NCI-H1417 treated with DMSO at 0.1 percent for 48 hours (cell line): Measurements from ENCODE around the gene HTT.
A peak's percentile ranks its signal among the peaks of the same experiment; 100 is the strongest.

Experiments
- DNase-seq: peaks from one replicate; lab custom pipeline; 2025; lab: John Stamatoyannopoulos, UW

HTT gene

DNA sequence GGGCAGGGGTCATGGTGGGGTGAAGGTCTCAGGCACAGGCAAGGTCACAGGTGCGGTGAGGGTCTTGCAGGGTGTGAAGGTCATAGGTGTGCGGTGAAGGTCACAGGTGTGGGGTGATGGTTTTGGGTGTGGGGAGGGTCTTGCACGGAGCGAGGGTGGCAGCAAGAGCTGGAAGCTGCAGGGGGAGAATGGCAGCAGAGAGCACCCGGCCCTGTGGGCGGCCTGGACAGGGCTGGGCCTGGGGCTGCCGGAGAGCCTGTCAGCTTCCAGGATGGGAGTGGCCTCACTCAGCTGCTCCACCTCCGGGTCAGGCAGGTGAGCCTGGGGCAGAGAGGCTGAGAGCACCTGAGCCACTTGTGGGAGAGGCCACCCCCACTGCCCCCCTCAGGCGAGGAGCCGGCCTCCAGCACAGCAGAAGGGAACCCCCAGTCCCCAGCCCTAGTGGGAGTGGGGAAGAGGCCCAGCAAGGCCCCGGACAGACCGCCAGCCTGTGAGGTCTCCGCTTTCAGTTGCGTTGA is 176.0 kb downstream of the HTT start:
- DNase-seq = no peak

GRCh38 chr4:3250956-3251690 is 176.6 kb downstream of the HTT start:
- DNase-seq = no peak

DNA sequence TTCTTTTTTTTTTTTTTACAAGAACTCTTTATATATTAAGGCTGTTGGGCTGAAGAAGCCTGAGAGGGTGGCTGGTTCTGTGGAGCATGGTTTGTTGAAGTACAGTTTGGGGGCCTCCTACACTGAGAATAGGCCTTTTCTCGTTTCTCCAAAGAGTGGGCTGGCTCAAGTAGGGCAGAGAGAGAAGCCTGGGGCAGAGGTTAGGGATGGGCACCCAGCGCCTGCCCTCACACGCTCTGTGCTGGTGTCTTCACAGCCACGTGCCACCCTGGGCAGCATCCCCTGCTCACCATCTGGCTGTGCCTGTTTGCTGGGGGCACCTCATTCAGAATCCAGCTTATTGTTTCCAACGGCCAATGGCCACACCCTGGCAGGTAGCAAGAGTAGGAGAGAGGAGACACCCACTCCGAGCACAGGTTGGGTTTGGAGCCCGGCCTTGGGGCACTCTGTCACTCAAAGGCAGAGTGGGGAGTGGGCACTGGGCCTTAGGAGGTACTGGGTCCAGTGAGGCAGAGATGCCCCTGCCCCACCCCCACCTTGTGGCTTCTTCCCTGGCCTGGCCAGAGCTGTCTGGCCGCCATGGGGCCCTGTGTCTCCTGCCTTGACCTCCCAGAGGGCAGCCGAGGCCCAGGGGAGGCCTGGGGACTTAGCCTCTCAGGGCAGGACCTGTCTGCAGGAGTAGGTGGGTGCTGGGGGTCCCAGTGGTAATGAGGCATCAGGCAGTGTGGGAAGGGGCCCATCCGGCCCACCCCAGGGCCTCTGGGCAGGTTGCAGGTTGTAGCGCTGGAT is 177.4 kb downstream of the HTT start:
- DNase-seq = no peak

DNA sequence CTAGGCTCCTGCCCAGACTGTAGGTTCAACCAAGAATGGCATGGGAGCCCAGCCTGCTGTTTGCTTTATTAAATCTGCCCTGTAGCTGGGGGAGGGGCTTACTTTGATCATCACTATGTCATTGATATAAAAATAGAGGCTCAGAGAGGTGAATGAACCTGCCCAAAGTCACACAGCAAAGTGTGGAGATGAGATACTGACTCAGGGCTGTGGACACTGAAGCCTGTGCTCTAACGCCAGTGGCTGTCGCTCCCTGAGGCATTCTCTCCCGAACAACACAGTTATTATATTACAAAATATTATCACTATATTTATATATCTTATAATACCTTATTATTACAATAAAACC is 178.0 kb downstream of the HTT start:
- DNase-seq = no peak

DNA sequence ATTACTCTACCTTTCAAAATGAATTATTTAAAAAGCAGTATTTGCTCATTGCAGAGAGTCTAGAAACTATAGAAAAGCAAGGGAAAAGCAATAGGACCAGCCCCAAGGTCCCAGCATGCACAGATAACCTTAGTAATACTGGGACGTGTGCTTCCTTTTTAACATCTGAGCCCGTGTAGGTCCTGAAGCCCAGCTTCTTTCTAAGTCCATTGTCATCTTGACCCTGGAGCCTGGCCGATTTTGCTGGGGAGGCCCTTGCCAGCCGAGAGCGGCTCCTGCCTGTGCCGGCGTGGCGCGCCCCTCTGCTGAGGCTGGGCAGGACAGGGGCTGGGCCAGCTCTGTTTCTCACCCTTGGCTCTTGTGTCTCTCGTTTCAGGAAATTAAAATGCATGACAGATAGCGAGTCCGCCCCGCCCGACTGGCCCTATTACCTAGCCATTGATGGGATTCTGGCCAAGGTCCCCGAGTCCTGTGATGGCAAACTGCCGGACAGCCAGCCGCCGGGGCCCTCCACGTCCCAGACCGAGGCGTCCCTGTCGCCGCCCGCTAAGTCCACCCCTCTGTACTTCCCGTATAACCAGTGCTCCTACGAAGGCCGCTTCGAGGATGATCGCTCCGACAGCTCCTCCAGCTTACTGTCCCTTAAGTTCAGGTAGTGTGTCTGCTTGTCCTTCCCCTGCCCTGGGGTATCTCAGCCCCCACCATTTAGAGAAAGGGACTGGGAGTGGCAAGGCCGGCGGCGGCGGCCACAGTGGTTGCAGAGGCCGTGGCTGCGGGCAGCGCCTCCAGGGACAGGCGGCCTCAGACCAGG is 178.6 kb downstream of the HTT start:
- no peak for DNase-seq

DNA sequence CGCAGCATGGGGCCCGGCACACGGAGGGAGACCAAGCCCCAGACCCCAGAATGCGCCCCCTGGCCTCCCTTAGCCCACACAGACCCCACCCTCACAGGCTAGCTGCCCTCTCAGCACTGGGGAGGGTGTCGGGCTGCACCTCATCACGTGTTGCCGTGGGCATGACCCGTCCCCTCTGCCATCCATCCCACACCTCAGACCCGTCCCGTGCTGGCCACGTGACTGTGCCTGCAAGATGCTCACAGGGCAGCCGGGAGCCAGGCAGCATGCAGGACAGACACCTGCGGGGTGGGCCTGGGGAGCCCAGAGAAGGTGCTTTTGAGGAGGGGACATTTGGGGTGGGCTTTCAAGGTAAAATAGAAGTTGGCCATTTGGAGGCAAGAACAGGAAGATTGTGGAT is 179.3 kb downstream of the HTT start:
- DNase-seq = no peak

DNA sequence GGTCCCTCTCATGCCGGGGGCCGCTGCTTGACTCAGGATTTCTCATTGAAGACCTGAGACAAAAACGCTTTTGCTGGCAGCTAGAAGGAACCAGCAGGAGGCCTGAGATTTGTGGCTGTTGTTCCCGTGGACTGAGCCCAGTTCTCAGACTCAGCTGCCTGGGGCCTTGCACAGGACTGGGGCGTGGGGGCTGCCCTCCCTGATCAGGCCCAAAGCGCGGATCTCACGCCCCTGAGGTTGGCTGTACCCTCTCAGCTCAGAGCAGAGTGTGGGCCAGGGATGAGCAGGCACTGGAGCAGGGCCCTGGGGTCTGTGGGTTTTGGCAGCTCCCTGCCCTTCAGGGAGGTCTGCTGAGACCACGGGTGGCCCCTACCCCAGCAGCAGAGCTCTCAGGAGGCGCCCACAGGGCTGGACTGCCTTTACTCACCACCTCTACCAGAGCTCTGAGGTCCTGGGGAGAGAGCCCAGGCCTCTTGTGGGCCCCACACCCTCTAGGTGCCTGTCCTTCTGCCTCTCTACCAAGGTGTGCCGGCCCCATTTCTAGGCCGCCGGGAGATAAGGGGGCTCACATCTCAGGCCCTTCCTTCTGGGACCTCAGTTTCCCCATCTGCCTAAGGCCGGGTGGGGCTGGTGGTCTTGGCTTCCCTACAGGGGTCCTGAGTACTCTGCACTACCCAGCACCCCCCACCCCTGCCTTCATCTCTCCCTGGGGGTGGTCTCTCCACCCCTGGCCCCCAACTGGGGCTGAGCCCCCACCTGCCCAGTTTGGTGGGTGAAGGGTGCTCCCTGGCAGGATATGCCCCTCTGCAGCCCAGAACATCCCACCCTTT is 180.0 kb downstream of the HTT start:
- DNase-seq = no peak

DNA sequence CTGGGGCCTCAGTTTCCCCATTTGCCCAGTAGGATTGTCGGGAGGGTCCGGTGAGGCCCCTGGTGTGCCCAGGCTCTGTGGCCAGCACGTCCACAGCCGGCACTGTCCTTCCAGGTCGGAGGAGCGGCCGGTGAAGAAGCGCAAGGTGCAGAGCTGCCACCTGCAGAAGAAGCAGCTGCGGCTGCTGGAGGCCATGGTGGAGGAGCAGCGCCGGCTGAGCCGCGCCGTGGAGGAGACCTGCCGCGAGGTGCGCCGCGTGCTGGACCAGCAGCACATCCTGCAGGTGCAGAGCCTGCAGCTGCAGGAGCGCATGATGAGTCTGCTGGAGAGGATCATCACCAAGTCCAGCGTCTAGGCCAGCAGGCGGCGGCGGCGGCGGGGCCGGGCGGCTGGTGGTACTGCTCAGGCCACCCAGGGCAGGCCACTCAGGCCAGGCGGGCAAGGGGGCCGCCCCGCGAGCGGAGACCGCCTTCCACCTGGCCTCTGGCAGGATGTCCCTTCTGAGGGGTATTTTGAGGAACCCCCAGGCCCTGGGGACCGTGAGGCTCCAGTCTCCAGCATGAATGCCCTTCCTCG is 181.2 kb downstream of the HTT start:
- no peak for DNase-seq

DNA sequence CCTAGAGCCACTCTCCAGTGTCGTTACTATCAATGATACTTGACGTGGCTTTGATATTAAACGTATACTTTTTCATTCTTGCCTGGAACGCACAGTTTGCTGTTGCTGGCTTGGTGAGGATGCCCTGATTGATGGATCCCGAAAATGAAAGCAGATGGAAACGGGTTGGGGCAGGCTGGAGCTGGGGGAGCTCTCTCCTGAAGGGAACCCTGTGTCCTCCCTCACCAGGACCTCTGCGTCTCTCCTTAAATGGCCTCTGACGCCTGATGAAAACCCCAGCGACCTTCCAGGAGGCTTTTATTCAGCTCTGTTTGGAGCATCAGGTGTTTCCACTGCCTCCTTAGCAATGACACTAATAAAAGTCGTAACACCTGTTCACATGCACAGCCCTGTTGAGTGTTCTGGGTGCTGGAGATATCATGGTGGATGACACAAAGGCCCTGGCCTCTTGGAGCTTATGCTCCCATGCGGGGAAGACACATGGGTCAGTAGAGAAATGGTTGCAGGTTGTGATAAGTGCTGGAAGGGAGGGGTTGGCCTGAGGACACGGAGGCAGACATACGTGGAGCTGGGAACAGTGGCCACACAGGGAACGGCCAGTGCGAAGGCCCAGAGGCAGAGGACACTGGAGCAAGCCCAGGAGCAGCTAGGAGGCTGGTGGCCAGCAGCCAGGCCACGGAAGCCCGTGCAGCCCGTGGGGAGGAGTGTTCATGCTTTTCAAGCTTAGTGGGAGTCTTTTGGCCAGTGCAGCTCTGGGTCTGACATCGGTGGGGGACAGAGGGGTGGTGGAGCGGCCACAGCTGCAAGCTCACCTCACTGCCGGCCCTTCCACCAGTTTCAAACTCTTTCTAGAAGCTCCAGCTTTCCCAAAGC is 182.0 kb downstream of the HTT start:
- DNase-seq = no peak

GRCh38 chr4:3257103-3257555 is 182.6 kb downstream of the HTT start:
- DNase-seq = peak; percentile 13

DNA sequence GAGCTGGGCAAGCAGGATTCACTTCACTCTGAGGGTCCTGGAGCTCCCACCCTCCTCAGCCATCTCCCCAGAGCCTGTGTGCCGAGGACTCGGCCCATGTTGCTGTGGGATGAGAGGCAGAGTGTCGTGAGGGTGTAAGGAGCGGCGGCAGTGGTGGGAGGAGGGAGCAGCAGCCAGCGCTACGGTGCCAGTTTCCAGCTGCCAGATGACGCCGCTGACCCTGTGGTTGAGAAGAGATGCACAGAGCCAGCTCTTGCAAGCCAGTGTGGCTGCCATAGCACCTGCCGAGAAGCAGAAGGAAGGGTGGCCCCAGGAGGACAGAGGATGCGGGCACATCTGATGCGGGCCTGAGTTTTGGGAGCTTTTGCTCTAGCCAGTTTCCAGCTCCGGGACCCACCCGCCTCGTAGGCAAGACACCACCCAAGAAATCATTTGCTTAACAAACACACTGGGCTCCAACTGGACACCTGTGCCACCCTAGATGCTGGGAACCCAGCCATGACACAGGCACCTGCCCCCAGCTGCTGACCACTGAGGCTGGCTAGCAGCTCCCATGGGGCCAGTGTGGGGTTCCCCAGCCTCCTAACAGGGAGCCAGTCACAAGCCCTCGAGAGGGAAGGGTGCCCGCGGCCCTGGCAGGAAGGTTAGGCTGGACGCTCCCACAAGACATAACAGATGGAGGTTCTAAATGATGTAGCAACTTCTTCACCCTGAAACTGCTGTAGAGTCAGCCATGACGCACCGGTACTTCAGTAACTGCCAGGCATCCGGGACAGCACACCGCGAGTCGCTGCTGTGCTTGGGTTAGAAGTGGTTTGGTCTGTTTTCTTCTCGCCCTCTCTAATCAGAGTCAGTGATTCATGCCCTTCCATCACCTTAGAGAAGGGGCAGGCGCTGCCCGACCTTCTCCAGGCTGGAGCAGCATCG is 183.3 kb downstream of the HTT start:
- no peak for DNase-seq

- DNase-seq = no peak
Measured at GRCh38 chr4:3261411-3262207, 187.1 kb downstream of the HTT start.

GRCh38 chr4:3262208-3263052 is 187.9 kb downstream of the HTT start:
- no peak for DNase-seq

- DNase-seq = no peak
Measured at GRCh38 chr4:3263053-3263875, 188.8 kb downstream of the HTT start.

DNA sequence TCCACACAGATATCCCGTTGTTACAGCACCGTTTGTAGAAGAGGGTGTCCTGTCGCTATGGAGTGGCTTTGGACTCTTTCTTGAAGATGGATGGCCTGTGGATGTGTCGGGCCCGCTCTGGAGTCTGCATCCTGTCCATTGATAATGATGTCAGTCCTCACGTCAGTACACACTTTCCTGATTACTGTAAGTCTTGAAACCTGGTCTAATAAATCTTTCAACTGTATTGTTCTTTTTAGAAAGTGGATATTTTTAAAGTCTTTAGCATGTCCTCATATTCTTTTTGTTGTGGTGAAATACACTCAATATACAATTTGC is 189.4 kb downstream of the HTT start:
- DNase-seq = no peak

GRCh38 chr4:3266076-3266475 is 191.6 kb downstream of the HTT start:
- DNase-seq = no peak
